Hippocampal formation (tissue), 2 donors: Measurements from ENCODE around the gene CYB5R4.
A peak's percentile ranks its signal among the peaks of the same experiment; 100 is the strongest.

Source experiments
- DNase-seq, 2 donors: peaks; one replicate each; lab custom pipeline; 2025; lab: John Stamatoyannopoulos, UW

Gene CYB5R4

GRCh38 chr6:83859410-83860358 is at the start of gene CYB5R4:
CYB5R4 (plus strand) TSS chr6:83859689; CDS start chr6:83859783, 94 bp downstream.
- DNase-seq = peak; percentile 89 to 90

GRCh38 chr6:83812595-83812994 is 46.9 kb upstream of the CYB5R4 start:
- DNase-seq = no peak

GRCh38 chr6:83815631-83816272 is 43.7 kb upstream of the CYB5R4 start:
- no peak for DNase-seq

- no peak for DNase-seq
These were observed 36.8 kb upstream of the CYB5R4 start for GRCh38 chr6:83822629-83823169.

- no peak for DNase-seq
These were observed 35.1 kb upstream of the CYB5R4 start for GRCh38 chr6:83824388-83824801.

GRCh38 chr6:83824831-83825230 is 34.7 kb upstream of the CYB5R4 start:
- no peak for DNase-seq

GRCh38 chr6:83827050-83827449 is 32.4 kb upstream of the CYB5R4 start:
- DNase-seq = no peak

GRCh38 chr6:83838727-83839126 is 20.8 kb upstream of the CYB5R4 start:
- no peak for DNase-seq

GRCh38 chr6:83844170-83844569 is 15.3 kb upstream of the CYB5R4 start:
- DNase-seq = no peak

- no peak for DNase-seq
These were observed 13.2 kb upstream of the CYB5R4 start for GRCh38 chr6:83846291-83846690.

- DNase-seq = no peak
These were observed 12.3 kb upstream of the CYB5R4 start for GRCh38 chr6:83847179-83847578.

GRCh38 chr6:83849127-83849526 is 10.4 kb upstream of the CYB5R4 start:
- DNase-seq = no peak

- no peak for DNase-seq
These were observed 9.9 kb upstream of the CYB5R4 start for GRCh38 chr6:83849610-83850009.

- no peak for DNase-seq
These were observed 6.8 kb upstream of the CYB5R4 start for GRCh38 chr6:83852528-83853177.

- peak; percentile 79 to 80 for DNase-seq
These were observed 6.1 kb upstream of the CYB5R4 start, which contains the start of gene RIPPLY2 for GRCh38 chr6:83853178-83854000. RIPPLY2 (plus strand) TSS chr6:83853360; CDS start chr6:83853417, 57 bp downstream.

GRCh38 chr6:83854001-83854501 is 5.4 kb upstream of the CYB5R4 start:
- DNase-seq = no peak

GRCh38 chr6:83854766-83855165 is 4.7 kb upstream of the CYB5R4 start:
- no peak for DNase-seq

- DNase-seq = no peak
These were observed 868 bp downstream of the CYB5R4 start for GRCh38 chr6:83860359-83860755.

GRCh38 chr6:83860782-83861495 is 1.4 kb downstream of the CYB5R4 start:
- DNase-seq = no peak

- DNase-seq = no peak
These were observed 3.4 kb downstream of the CYB5R4 start for GRCh38 chr6:83862776-83863471.
